ENCODE data around the gene ITGA1.

Gene ITGA1

DNA sequence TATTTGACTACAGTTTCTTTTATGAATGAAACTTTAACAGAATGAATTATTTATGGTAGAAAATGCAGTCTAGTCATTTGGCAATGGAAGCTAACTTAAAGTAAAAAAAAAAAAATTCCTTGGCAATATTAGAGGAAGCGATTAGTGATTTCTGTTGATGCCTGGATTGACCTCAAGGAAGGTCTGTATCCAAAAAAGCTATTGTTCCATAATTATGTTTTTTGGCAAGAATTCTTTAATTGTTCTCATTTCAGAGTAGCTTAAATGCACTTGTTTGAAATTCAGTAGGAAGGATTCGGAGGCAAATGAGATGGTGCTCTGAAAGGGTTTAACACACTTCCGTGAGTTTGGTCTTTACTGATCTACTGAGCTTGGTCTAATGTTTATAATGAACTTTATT is 61.8 kb downstream of the ITGA1 start:
- TF ChIP-seq, protein P1, sequence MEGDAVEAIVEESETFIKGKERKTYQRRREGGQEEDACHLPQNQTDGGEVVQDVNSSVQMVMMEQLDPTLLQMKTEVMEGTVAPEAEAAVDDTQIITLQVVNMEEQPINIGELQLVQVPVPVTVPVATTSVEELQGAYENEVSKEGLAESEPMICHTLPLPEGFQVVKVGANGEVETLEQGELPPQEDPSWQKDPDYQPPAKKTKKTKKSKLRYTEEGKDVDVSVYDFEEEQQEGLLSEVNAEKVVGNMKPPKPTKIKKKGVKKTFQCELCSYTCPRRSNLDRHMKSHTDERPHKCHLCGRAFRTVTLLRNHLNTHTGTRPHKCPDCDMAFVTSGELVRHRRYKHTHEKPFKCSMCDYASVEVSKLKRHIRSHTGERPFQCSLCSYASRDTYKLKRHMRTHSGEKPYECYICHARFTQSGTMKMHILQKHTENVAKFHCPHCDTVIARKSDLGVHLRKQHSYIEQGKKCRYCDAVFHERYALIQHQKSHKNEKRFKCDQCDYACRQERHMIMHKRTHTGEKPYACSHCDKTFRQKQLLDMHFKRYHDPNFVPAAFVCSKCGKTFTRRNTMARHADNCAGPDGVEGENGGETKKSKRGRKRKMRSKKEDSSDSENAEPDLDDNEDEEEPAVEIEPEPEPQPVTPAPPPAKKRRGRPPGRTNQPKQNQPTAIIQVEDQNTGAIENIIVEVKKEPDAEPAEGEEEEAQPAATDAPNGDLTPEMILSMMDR (IDR thresholded peaks at IDR 0.05; ENCODE audit: low read depth, low read length), result no peak
- no peak for DNase-seq (ENCODE audit: extremely low read depth, low read depth)

DNA sequence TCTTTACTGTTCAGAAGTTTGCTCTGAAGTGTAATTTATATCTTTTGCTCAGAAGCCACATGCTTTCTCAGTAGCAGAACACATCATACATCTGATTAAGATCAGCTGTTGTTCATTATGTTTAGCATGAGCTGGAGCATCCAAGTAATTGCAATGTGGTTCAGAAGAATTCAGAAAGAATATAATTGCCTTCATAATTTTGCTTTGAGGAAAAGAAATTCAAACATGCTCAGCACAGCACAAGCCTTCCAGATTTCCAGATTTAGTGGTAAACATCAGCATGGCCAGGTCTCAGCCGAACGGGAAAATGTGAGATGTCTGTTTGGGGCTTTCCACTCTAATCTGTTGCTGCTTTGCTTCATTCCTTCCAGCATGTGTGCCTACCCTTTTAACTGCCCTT is 65.9 kb downstream of the ITGA1 start:
- TF ChIP-seq, protein P1 (IDR thresholded peaks at IDR 0.05; ENCODE audit: low read depth, low read length), result peak; percentile 7

DNA sequence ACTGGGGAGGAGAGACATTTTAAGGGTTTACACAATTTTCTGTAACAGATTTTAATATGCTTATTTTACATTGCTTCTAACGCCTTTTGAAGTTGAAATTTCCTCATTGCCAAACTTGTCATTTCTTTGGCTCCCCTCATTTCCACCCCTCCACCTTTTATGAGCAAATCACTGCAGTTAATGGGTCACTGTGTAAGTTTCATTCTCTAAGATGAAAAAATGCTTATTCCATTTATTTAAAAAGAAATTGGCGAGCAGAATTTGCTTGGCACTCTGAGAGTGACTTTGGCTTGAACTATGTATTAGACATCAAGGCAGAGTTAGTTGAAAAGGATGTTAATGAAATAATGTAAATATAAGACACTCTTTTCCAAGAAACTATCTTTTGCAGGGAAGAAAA is 66.6 kb downstream of the ITGA1 start:
- DNase-seq (ENCODE audit: extremely low read depth, low read depth), result no peak
- TF ChIP-seq, protein P1 (IDR thresholded peaks at IDR 0.05; ENCODE audit: low read depth, low read length), result no peak

More for the DNA sequence above, 65.9 kb downstream of the ITGA1 start:
- peak; percentile 49 for DNase-seq (ENCODE audit: extremely low read depth, low read depth)

DNA sequence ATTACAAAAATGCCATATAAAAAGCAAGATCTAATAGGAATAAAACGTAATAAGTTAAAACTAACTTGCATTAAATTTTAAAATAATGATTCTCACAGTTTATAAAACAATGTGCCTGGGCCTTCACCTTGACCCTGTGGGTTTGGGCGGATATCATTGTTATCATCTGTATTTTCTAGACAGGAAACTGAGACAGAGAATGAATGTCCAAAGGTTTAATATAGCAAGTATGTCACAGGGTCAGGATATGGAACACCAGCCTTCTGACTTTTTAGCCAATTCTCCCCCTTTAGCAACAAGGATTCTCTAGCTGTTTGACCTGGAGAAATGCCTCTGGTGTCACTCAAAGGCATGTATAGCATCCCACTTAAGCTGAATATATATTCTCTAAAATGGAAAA is 67.2 kb downstream of the ITGA1 start:
- no peak for DNase-seq (ENCODE audit: extremely low read depth, low read depth)
- TF ChIP-seq, protein P1 (IDR thresholded peaks at IDR 0.05; ENCODE audit: low read depth, low read length), result no peak

DNA sequence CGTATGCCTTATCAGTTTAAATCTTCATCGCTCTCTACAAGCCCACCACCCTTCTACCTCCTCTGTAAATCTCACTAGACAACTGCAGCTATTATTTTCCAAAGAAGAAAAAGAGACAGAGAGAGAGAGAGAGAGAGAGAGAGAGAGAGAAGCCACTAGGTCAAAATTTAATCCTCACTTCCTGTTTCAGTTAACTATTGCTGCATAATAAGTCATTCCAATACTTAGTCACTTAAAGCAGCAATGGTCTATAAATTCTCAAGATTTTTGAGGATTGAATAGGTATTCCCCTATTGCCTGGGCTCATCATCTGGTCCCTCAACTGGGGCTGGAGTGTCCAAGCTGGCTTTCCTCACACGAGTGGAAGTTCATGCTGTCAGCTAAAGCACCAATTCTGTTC is 68.8 kb downstream of the ITGA1 start:
- TF ChIP-seq, protein P1 (IDR thresholded peaks at IDR 0.05; ENCODE audit: low read depth, low read length), result no peak
- DNase-seq (ENCODE audit: extremely low read depth, low read depth), result no peak

DNA sequence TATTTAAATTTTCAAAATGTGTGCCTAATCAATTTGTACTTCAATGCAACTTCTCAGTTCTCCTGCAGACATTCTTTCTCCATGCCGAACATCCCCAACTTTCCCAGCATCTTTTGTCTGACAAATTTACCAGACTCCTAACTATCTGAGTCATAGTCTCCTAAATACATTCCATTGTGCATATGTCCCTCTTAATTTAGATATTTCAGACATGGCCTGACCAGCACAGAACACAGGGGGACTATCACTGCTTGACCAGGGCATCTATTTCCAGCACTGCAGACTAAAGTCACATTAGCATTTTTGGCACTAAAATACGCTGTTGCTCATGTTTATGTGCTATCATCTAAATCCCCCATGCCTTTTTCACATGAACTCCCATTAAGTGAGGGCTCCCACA is 71.9 kb downstream of the ITGA1 start:
- no peak for DNase-seq (ENCODE audit: extremely low read depth, low read depth)
- TF ChIP-seq, protein P1 (IDR thresholded peaks at IDR 0.05; ENCODE audit: low read depth, low read length), result no peak

DNA sequence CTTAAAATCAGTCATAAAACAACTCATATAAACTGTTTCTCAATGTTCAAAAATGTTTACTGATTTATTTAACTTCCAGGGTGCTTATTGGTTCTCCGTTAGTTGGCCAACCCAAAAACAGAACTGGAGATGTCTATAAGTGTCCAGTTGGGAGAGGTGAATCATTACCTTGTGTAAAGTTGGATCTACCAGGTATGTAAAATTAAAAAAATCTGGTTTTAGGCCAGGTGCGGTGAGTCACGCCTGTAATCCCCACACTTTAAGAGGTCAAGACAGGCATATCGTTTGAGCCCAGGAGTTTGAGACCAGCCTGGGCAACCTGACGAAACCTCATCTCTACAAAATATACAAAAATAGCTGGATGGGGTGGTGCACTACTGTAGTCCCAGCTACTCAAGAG is 73.7 kb downstream of the ITGA1 start:
- TF ChIP-seq, protein P1 (IDR thresholded peaks at IDR 0.05; ENCODE audit: low read depth, low read length), result no peak
- no peak for DNase-seq (ENCODE audit: extremely low read depth, low read depth)

Data from AG09319 (cell line).